ENCODE measurements around the gene FARP1. TPM values are rescaled to one million over a fixed set of nuclear protein-coding genes. Genes with fewer than 3 reads are reported as not detected.

FARP1 gene
- total RNA-seq, 1 donor from 2014 or later = 128 TPM

GRCh38 chr13:98204546-98204945 is 61.7 kb downstream of the FARP1 start:
- peaks cover 78% of the 10 kb centered on the region for H3K79me2 ChIP-seq (ENCODE audit: insufficient read depth, low read length)
- Mint-ChIP-seq H3K36me3 (ENCODE audit: low read depth, unreplicated experiment) (peaks cover 22% of the 10 kb centered on the region), H3K9me3 (ENCODE audit: unreplicated experiment) (peaks cover 22% of the 10 kb centered on the region), H3K27ac (ENCODE audit: unreplicated experiment) (no peak overlapping the region), H3K4me1 (ENCODE audit: low read depth, unreplicated experiment) (peaks cover 35% of the 10 kb centered on the region), H3K27me3 (ENCODE audit: low read depth, unreplicated experiment) (no peaks in the 10 kb centered on the region), H3K4me3 (ENCODE audit: unreplicated experiment) (no peak overlapping the region)
- peaks cover 5% of the 10 kb centered on the region for H3K9me3 ChIP-seq (ENCODE audit: insufficient read depth, low read depth, low read length)
- FAIRE-seq (no peak), DNase-seq (ENCODE audit: low read depth) (no peak)
- H3K9ac ChIP-seq (ENCODE audit: low read length) = no peak overlapping the region
- no peak overlapping the region for H3K27ac ChIP-seq (ENCODE audit: low read depth, low read length)
- no peak overlapping the region for H2AFZ ChIP-seq (ENCODE audit: low read depth, low read length)
- no peaks in the 10 kb centered on the region for H3K36me3 ChIP-seq (ENCODE audit: insufficient read depth, low read length)
- no peak for TF ChIP-seq CTCF (IDR thresholded peaks at IDR 0.05; ENCODE audit: insufficient read depth, low read depth, low read length)
- no peak for TF ChIP-seq EZH2 (IDR thresholded peaks at IDR 0.05; ENCODE audit: insufficient read depth, low read length)
- H3K4me3 ChIP-seq (ENCODE audit: insufficient read depth, low read depth, low read length) = no peak overlapping the region
- H3K4me1 ChIP-seq (ENCODE audit: insufficient read depth, low read length) = peaks cover 18% of the 10 kb centered on the region
- no peaks in the 10 kb centered on the region for H3K27me3 ChIP-seq (ENCODE audit: insufficient read depth, low read length)
- no peak overlapping the region for H3K4me2 ChIP-seq (ENCODE audit: low read length)
- H4K20me1 ChIP-seq (ENCODE audit: insufficient read depth, low read length) = peaks cover 10% of the 10 kb centered on the region

GRCh38 chr13:98206946-98207345 is 64.1 kb downstream of the FARP1 start:
- H3K9me3 ChIP-seq (ENCODE audit: insufficient read depth, low read depth, low read length) = peaks cover 3% of the 10 kb centered on the region
- DNase-seq (ENCODE audit: low read depth) (peak; percentile 100), FAIRE-seq (peak; percentile 99)
- H4K20me1 ChIP-seq (ENCODE audit: insufficient read depth, low read length) = peaks cover 4% of the 10 kb centered on the region
- peaks cover 20% of the 10 kb centered on the region for H3K36me3 Mint-ChIP-seq (ENCODE audit: low read depth, unreplicated experiment)
- peak overlapping the region; percentile 99 for H3K27ac Mint-ChIP-seq (ENCODE audit: unreplicated experiment)
- H3K4me3 Mint-ChIP-seq (ENCODE audit: unreplicated experiment) = peak overlapping the region; percentile 12
- H3K4me3 ChIP-seq (ENCODE audit: insufficient read depth, low read depth, low read length) = no peak overlapping the region
- H3K9me3 Mint-ChIP-seq (ENCODE audit: unreplicated experiment) = peaks cover 33% of the 10 kb centered on the region
- peaks cover 29% of the 10 kb centered on the region for H3K4me1 Mint-ChIP-seq (ENCODE audit: low read depth, unreplicated experiment)
- no peak overlapping the region for H2AFZ ChIP-seq (ENCODE audit: low read depth, low read length)
- peak overlapping the region; percentile 67 for H3K9ac ChIP-seq (ENCODE audit: low read length)
- H3K27me3 Mint-ChIP-seq (ENCODE audit: low read depth, unreplicated experiment) = no peaks in the 10 kb centered on the region
- H3K27me3 ChIP-seq (ENCODE audit: insufficient read depth, low read length) = no peaks in the 10 kb centered on the region
- TF ChIP-seq EZH2 (IDR thresholded peaks at IDR 0.05; ENCODE audit: insufficient read depth, low read length) (no peak), CTCF (IDR thresholded peaks at IDR 0.05; ENCODE audit: insufficient read depth, low read depth, low read length) (no peak)
- H3K79me2 ChIP-seq (ENCODE audit: insufficient read depth, low read length) = peaks cover 71% of the 10 kb centered on the region
- H3K4me2 ChIP-seq (ENCODE audit: low read length) = peak overlapping the region; percentile 59
- no peaks in the 10 kb centered on the region for H3K36me3 ChIP-seq (ENCODE audit: insufficient read depth, low read length)
- H3K27ac ChIP-seq (ENCODE audit: low read depth, low read length) = peak overlapping the region; percentile 91
- H3K4me1 ChIP-seq (ENCODE audit: insufficient read depth, low read length) = peaks cover 22% of the 10 kb centered on the region

- peaks cover 3% of the 10 kb centered on the region for H3K9me3 ChIP-seq (ENCODE audit: insufficient read depth, low read depth, low read length)
- no peak overlapping the region for H2AFZ ChIP-seq (ENCODE audit: low read depth, low read length)
- FAIRE-seq (no peak), DNase-seq (ENCODE audit: low read depth) (peak; percentile 62)
- peak overlapping the region; percentile 91 for H3K27ac ChIP-seq (ENCODE audit: low read depth, low read length)
- Mint-ChIP-seq H3K4me3 (ENCODE audit: unreplicated experiment) (peak overlapping the region; percentile 10), H3K4me1 (ENCODE audit: low read depth, unreplicated experiment) (peaks cover 29% of the 10 kb centered on the region), H3K9me3 (ENCODE audit: unreplicated experiment) (peaks cover 36% of the 10 kb centered on the region), H3K36me3 (ENCODE audit: low read depth, unreplicated experiment) (peaks cover 22% of the 10 kb centered on the region), H3K27ac (ENCODE audit: unreplicated experiment) (peak overlapping the region; percentile 99), H3K27me3 (ENCODE audit: low read depth, unreplicated experiment) (no peaks in the 10 kb centered on the region)
- H3K79me2 ChIP-seq (ENCODE audit: insufficient read depth, low read length) = peaks cover 71% of the 10 kb centered on the region
- TF ChIP-seq EZH2 (IDR thresholded peaks at IDR 0.05; ENCODE audit: insufficient read depth, low read length) (no peak), CTCF (IDR thresholded peaks at IDR 0.05; ENCODE audit: insufficient read depth, low read depth, low read length) (no peak)
- no peaks in the 10 kb centered on the region for H3K36me3 ChIP-seq (ENCODE audit: insufficient read depth, low read length)
- peaks cover 22% of the 10 kb centered on the region for H3K4me1 ChIP-seq (ENCODE audit: insufficient read depth, low read length)
- H3K4me3 ChIP-seq (ENCODE audit: insufficient read depth, low read depth, low read length) = no peak overlapping the region
- peak overlapping the region; percentile 67 for H3K9ac ChIP-seq (ENCODE audit: low read length)
- H3K27me3 ChIP-seq (ENCODE audit: insufficient read depth, low read length) = no peaks in the 10 kb centered on the region
- H4K20me1 ChIP-seq (ENCODE audit: insufficient read depth, low read length) = peaks cover 4% of the 10 kb centered on the region
- H3K4me2 ChIP-seq (ENCODE audit: low read length) = peak overlapping the region; percentile 59
Observed at GRCh38 chr13:98207416-98207815, 64.5 kb downstream of the FARP1 start.

All from astrocyte (in vitro differentiated cells and primary cell).